HG02571 (cell line): ENCODE measurements around the gene EAPP.
"Not testable (repeated sequence)": the region's sequence is repeated elsewhere in the genome, so short reads cannot be mapped to it uniquely, and the experiment has no call there.

Experiments used
- ATAC-seq: cut with Tn5 transposase; IDR thresholded peaks from one replicate; pipeline ENCODE4 v1.9.1; 2021; ENCODE audit warnings: mild to moderate bottlenecking, moderate library complexity; ENCODE audit not compliant: unreplicated experiment

EAPP gene, protein sequence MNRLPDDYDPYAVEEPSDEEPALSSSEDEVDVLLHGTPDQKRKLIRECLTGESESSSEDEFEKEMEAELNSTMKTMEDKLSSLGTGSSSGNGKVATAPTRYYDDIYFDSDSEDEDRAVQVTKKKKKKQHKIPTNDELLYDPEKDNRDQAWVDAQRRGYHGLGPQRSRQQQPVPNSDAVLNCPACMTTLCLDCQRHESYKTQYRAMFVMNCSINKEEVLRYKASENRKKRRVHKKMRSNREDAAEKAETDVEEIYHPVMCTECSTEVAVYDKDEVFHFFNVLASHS

DNA sequence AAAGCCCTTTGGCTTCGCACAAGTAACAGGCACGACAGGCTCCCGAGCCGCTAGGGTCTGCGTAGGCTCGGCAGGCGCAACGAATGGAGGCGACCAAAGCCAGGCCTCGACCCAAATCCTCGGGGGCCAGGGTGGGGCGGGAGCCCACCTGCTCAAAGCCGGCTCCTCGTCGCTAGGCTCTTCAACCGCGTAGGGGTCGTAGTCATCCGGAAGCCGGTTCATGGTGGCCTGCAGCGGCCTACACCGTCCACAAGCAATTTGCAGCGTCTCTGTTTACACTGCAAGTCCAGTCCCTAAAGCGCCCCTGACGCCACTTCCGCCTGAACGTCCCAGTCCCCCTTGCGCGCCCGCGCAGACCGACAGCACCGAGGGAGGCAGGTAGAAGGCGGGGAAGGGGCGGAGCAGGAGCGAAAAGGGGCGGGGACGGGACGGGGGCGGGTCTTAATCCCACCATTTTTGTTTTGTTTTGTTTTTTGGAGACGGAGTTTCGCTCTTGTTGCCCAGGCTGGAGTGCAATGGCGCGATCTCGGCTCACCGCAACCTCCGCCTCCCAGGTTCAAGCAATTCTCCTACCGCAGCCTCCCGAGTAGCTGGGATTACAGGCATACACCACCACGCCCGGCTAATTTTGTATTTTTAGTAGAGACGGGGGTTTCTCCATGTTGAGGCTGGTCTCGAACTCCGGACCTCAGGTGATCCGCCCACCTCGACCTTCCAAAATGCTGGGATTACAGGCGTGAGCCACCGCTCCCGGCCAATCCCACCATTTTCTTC is at the start of gene EAPP:
TSS of gene EAPP (minus strand) at position 295 of the 774 bp plus-strand sequence. CDS start at position 222, 73 bp downstream.
- ATAC-seq = peak; percentile 100

DNA sequence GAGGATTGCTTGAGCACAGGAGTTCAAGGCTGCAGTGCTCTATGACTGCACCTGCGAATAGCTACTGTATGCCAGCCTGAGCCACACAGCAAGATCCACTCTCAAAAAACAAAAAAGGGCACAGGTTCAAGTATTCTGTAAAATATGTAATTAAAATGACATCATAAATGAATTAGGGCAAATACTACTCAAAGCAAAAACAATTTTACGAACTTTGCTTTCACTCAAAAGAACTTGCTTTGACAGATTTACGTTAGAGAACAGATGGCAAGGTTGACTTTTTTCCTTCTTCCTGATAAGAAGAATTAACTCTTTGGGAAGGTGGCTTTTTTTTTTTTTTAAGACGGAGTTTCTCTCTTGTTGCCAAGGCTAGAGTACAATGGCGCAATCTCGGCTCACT is 44.0 kb upstream of the EAPP start:
- ATAC-seq = no peak

GRCh38 chr14:34582117-34582680 is 42.7 kb upstream of the EAPP start:
- ATAC-seq = no peak

- ATAC-seq = no peak
Observed at GRCh38 chr14:34580381-34580780, 40.9 kb upstream of the EAPP start.

DNA sequence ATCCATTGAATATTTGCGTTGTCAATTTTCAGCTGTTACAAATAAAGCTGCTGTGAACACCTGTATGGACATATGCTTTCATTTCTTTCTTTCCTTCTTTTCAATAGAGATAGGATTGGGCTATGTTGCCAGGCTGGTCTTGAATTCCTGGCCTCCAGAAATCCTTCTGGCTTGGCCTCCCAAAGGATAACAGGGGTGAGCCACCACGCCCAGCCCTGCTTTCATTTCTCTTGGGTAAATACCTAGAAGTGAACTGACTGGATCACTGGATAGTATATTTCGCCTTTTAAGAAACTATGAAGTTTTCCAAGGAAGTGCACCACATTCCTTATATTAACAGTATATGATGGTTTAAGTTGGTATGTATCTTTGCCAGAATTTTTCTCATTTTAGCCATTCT is 32.3 kb upstream of the EAPP start:
- no peak for ATAC-seq

DNA sequence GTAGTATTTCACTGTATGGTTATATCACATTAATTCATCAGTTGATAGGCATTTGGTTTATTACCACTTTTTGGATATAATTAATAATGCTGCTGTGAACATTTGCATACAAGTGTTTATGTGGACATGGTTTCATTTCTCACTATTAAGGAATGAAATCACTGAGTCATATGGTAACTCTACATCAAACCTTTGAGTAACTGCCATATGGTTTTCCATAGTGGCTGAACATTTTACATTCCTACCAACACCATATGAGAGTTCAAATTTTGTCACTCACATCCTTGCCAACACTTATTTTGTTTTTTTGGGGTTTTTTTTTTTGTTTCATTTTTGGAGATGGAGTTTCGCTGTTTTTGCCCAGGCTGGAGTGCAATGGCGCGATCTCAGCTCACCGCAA is 30.2 kb upstream of the EAPP start:
- ATAC-seq = no peak

GRCh38 chr14:34568803-34569202 is 29.3 kb upstream of the EAPP start:
- no peak for ATAC-seq

DNA sequence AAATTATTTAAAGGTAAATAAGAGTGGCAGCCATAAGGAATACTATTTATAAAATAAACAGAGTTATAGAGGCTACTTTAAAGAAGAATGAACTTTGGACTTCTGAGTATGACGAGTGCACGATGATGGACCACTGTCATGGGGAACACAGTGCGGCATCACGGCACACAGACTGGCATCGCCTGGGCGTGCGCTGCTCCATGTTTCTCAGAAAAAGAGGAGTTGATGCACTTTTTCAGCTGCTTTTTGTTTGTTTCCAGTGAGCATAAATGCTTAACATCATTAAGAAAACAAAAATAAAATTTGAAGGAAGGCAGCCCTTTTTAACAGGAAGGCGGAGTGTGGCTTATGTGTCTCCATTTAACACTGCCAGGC is 23.3 kb upstream of the EAPP start:
- no peak for ATAC-seq

- not testable (repeated sequence) for ATAC-seq
Observed at GRCh38 chr14:34562037-34562775, 22.7 kb upstream of the EAPP start.

- peak; percentile 50 for ATAC-seq
Observed at GRCh38 chr14:34556498-34556829, 17.0 kb upstream of the EAPP start.

- ATAC-seq = peak; percentile 67
Observed at GRCh38 chr14:34555583-34556497, 16.3 kb upstream of the EAPP start.

GRCh38 chr14:34554540-34555250 is 15.2 kb upstream of the EAPP start:
- no peak for ATAC-seq

- ATAC-seq = not testable (repeated sequence)
Observed at GRCh38 chr14:34549276-34549966, 9.9 kb upstream of the EAPP start.

- no peak for ATAC-seq
Observed at GRCh38 chr14:34548472-34548981, 9.0 kb upstream of the EAPP start.

DNA sequence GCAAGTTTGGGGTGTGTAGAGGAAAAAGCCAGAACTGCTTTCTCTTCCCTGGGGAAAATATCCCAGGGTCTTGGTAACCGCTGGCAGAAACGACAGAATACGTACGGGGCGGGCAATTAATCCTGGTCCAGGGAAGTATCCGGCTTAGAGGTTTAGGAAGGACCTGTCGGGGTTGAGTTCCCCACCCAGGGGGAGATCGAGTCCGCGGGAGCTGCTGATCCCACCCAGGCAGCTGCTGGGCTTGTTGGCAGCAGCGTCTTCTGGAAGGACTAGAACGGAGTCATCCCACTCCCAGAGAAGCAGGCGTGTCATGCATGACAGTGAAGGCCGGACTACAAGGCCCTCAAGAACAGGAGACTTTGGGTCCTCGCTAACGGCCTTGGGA is 7.6 kb upstream of the EAPP start:
- ATAC-seq = peak; percentile 35

DNA sequence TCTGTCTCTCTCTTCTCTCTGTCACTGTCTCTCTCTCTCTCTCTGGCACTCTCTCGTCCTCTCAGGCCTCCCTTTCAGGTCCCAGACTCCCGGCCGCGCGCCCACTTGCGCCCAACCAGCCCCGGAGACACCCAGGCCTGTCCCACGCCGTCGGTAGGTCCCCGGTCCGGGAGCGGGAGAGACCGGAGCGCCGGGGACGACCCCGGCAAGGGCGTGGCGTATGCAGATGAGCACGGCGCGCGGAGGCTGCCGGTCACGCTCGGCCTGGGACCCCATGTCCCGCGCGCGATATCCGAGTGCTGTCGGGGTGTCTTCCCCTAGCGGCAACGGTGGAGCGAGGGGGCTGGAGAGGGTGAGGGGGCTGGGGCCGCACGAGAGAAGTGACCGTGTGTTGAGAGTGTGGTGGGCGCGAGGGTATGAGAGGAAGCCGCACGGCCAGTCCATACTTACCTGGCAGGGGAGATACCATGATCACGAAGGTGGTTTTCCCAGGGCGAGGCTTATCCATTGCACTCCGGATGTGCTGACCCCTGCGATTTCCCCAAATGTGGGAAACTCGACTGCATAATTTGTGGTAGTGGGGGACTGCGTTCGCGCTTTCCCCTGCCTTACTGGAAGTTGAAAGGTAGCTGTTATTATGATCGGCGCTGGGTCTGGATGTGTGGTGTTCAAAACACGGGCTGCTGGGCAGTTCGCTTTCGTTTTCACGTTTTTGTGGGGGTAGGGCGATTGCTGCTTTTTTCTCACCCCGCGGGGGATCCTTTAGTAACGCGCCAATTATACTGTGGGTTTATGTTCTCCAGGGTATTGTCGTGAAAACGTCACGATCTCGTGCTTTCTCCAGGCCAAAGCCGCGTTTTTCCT is 7.0 kb upstream of the EAPP start:
- ATAC-seq = peak; percentile 62

DNA sequence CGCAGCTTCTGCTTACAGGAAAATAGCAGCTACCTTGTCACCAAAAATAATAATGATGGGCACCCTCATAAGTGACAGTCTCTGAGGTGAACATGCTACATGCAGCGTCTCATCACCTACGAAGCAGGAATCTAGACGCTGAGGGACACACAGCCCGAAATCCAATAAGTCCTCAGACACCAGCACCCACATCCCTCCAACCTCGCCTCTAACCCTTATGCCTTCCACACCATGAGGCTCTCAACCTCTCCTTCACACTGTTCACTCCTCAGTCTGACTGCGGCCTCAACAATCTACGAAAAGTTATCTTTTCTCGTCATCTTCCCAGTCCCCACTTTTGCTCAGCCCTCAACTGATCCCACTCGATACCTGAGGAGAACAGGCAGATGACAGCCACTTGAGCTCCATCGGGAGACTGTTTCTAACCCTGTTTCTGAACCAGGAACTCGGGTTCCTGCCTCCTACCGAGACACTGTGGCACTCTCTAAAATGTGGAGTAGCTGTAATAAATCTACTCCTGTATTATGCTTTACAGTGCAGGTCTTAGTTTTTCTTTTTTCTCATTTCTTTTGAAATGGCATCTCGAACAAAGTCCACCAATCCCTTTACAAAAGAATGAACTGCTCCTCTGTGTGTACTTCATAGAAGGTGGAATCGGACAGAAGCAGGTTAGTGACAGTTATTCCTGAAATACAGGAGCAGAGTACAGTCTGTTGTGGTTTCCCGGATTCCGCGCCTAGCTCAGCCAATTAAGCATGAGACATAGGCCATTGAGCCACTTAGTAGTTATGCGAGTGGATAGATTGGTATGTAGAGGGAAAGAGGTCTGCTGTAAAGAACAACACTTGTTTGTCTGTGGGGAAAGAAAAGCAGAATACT is 919 bp upstream of the EAPP start:
- not testable (repeated sequence) for ATAC-seq
